Ascending aorta (tissue), 2 donors: Measurements from ENCODE around the gene ZNF667. TPM values are rescaled to one million over a fixed set of nuclear protein-coding genes. Genes with fewer than 3 reads are reported as not detected.
A peak's percentile ranks its signal among the peaks of the same experiment; 100 is the strongest.

ENCODE experiments used
- DNase-seq, 2 donors: peaks; one replicate each; pipeline ENCODE4 v3.0.0-alpha.2; 2019; ENCODE audit warnings: low spot score in 2 of 2
- H3K27ac ChIP-seq, 2 donors: fragments of 200-600 bp; sonication (generic); one replicate each; pipeline ENCODE4 v1.5.1; 2016 to 2017; ENCODE audit warnings: mild to moderate bottlenecking in 1 of 2
- H3K27me3 ChIP-seq: fragments of 200-600 bp; sonication (generic); one replicate; pipeline ENCODE4 v1.5.1; 2017
- H3K36me3 ChIP-seq, 2 donors: fragments of 200-600 bp; sonication (generic); one replicate each; pipeline ENCODE4 v1.5.1; 2016
- H3K4me1 ChIP-seq, 2 donors: fragments of 200-600 bp; sonication (generic); one replicate each; pipeline ENCODE4 v1.5.1; 2016 to 2017; ENCODE audit warnings: mild to moderate bottlenecking in 1 of 2
- H3K4me3 ChIP-seq, 2 donors: fragments of 200-600 bp; sonication (generic); one replicate each; pipeline ENCODE4 v1.5.1; 2016 to 2017; ENCODE audit warnings: mild to moderate bottlenecking in 1 of 2
- H3K9me3 ChIP-seq, 2 donors: fragments of 200-600 bp; sonication (generic); one replicate each; pipeline ENCODE4 v1.5.1; 2016
- intact Hi-C: fragments of 100-400 bp; cut with DNase I; formaldehyde crosslinking; loops from one replicate; pipeline ENCODE4 v1.15.1; 2023
- total RNA-seq: library from RNA; depleted of rRNA; stranded (reverse); fragments of >200 nt; gene quantifications from one replicate; pipeline ENCODE4 v1.1.0, GENCODE V29; 2016
- TF ChIP-seq, protein P1 (sequence below), 3 experiments: fragments of 200-600 bp in 2 of 3; fragments of 450-650 bp in 1 of 3; sonication (generic) in 2 of 3; IDR thresholded peaks; one replicate each; pipeline ENCODE4 v1.5.1; 2016 to 2019; ENCODE audit warnings: antibody characterized with exemption in 3 of 3, mild to moderate bottlenecking in 1 of 3, moderate library complexity in 1 of 3

The ZNF667 gene
- 2.2 TPM for total RNA-seq

GRCh38 chr19:56476651-56477428, at the start of gene ZNF667:
Gene ZNF667 (minus strand): TSS chr19:56477345. CDS start chr19:56462370, 14,975 bp downstream.
- Histone ChIP-seq H3K27me3 (no peaks in the 10 kb centered on the region), H3K27ac (peak within 1 kb of the TSS; percentile 52 to 84), H3K36me3 (peaks cover 0 to 5% of the 10 kb centered on the region in 2 donors), H3K9me3 (peaks cover 40 to 76% of the 10 kb centered on the region in 2 donors), H3K4me3 (peak within 1 kb of the TSS; percentile 61 to 80), H3K4me1 (peaks cover 0 to 7% of the 10 kb centered on the region in 2 donors)
- intact Hi-C loops = loop anchor here (1.0 to 2.0 kb wide), 4 partner anchors 32 to 84 kb away; partner anchors contain the start of genes ZFP28, ZNF582 and ZNF583
- DNase-seq = no peak
- TF ChIP-seq, protein P1, sequence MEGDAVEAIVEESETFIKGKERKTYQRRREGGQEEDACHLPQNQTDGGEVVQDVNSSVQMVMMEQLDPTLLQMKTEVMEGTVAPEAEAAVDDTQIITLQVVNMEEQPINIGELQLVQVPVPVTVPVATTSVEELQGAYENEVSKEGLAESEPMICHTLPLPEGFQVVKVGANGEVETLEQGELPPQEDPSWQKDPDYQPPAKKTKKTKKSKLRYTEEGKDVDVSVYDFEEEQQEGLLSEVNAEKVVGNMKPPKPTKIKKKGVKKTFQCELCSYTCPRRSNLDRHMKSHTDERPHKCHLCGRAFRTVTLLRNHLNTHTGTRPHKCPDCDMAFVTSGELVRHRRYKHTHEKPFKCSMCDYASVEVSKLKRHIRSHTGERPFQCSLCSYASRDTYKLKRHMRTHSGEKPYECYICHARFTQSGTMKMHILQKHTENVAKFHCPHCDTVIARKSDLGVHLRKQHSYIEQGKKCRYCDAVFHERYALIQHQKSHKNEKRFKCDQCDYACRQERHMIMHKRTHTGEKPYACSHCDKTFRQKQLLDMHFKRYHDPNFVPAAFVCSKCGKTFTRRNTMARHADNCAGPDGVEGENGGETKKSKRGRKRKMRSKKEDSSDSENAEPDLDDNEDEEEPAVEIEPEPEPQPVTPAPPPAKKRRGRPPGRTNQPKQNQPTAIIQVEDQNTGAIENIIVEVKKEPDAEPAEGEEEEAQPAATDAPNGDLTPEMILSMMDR (IDR thresholded peaks at IDR 0.05) = no peak

DNA sequence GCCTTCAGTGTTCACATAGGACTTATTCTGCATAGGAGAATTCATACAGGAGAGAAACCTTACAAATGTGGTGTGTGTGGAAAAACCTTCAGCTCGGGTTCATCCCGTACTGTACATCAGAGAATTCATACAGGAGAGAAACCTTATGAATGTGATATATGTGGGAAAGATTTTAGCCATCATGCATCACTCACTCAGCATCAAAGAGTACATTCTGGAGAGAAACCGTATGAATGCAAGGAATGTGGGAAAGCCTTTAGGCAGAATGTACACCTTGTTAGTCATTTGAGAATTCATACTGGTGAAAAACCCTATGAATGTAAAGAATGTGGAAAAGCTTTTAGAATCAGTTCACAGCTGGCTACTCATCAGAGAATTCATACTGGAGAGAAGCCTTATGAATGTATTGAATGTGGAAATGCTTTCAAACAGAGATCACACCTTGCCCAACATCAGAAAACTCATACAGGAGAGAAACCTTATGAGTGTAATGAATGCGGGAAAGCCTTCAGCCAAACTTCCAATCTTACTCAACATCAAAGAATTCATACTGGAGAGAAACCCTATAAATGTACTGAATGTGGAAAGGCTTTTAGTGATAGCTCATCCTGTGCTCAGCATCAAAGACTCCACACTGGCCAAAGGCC, 48.2 kb upstream of the ZNF667 start:
- no peaks in the 10 kb centered on the region for H3K4me1 ChIP-seq
- intact Hi-C loops = no loop called here
- H3K4me3 ChIP-seq = no peak overlapping the region
- peaks cover 94 to 100% of the 10 kb centered on the region in 2 donors for H3K9me3 ChIP-seq
- no peaks in the 10 kb centered on the region for H3K27me3 ChIP-seq
- no peak overlapping the region for H3K27ac ChIP-seq
- TF ChIP-seq, protein P1 (IDR thresholded peaks at IDR 0.05) = no peak
- H3K36me3 ChIP-seq = peaks cover 51 to 65% of the 10 kb centered on the region in 2 donors
- no peak for DNase-seq

DNA sequence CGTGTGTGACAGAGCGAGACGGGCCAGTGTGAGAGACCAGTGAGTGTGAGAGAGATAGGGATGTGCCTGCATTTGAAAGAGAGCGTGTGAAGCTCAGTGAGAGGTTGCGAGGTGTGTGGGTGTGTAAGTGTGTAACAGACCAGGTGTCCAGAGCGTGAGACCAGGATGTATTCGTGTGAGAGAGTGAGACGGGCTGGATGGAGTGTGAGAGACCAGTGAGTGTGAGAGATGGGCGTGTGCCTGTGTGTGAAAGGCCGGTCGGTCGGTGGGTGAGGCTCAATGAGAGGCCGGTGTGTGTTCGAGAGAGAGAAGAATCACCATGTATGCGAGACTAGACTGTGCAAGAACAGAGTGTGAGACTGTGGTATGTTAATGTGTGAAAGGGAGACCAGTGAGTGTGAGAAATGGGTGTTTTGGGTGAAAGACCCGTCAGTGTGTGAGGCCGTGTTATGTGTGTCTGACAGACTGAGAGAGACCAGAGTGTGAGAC, 31.2 kb upstream of the ZNF667 start:
- TF ChIP-seq, protein P1 (IDR thresholded peaks at IDR 0.05) = no peak
- no peaks in the 10 kb centered on the region for H3K27me3 ChIP-seq
- H3K27ac ChIP-seq = peak overlapping the region; percentile 92 to 100
- intact Hi-C loops = loop anchor here (2.0 kb wide), 1 partner anchor 32 kb away; the partner anchor contains the start of gene ZNF667
- peak overlapping the region; percentile 56 to 94 for H3K4me3 ChIP-seq
- H3K4me1 ChIP-seq = peaks cover 0 to 5% of the 10 kb centered on the region in 2 donors
- peaks cover 9 to 53% of the 10 kb centered on the region in 2 donors for H3K9me3 ChIP-seq
- DNase-seq = no peak
- peaks cover 14 to 19% of the 10 kb centered on the region in 2 donors for H3K36me3 ChIP-seq

- Histone ChIP-seq H3K4me1 (peaks cover 0 to 5% of the 10 kb centered on the region in 2 donors), H3K27me3 (no peaks in the 10 kb centered on the region), H3K27ac (peak within 1 kb of the TSS; percentile 92 to 100), H3K9me3 (peaks cover 9 to 50% of the 10 kb centered on the region in 2 donors), H3K4me3 (peak within 1 kb of the TSS; percentile 56 to 94), H3K36me3 (peaks cover 8 to 13% of the 10 kb centered on the region in 2 donors)
- TF ChIP-seq, protein P1 (IDR thresholded peaks at IDR 0.05) = no peak
- peak; percentile 94 to 99 for DNase-seq
- intact Hi-C loops = loop anchor here (1.0 to 2.0 kb wide), 6 partner anchors 31 to 193 kb away; partner anchors contain the start of genes ZFP28, ZNF470, ZNF582 and ZNF667
Observed at GRCh38 chr19:56507446-56508289, 30.5 kb upstream of the ZNF667 start, which contains the start of gene ZNF471. Gene ZNF471 (plus strand): TSS chr19:56507855. CDS start chr19:56511572, 3,717 bp downstream.

DNA sequence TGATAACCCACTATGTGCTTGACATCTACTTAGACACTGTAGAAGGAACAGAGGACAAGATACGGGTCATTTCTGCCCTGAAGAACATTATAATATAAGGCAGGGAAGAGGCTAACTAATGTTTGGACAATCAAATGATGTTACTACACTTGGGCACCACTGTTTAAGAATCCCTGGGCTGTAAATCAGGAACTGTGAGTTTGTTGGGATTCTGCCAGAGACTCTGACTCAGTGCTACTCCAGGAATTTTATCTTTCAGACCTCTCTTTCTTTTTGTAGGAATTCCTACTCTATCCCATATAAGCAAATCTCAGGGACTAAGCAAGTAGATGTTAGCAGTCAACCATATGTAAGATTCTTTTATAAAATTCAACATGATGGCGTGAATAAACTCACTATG, 27.4 kb upstream of the ZNF667 start:
- Histone ChIP-seq H3K4me3 (no peak overlapping the region), H3K27me3 (no peaks in the 10 kb centered on the region), H3K27ac (no peak overlapping the region), H3K36me3 (no peaks in the 10 kb centered on the region), H3K4me1 (peaks cover 0 to 5% of the 10 kb centered on the region in 2 donors), H3K9me3 (peaks cover 3 to 58% of the 10 kb centered on the region in 2 donors)
- no peak for DNase-seq
- intact Hi-C loops = no loop called here
- TF ChIP-seq, protein P1 (IDR thresholded peaks at IDR 0.05) = no peak
